ENCODE results near the gene IFFO2.
A peak's percentile ranks its signal among the peaks of the same experiment; 100 is the strongest.

The IFFO2 gene

DNA sequence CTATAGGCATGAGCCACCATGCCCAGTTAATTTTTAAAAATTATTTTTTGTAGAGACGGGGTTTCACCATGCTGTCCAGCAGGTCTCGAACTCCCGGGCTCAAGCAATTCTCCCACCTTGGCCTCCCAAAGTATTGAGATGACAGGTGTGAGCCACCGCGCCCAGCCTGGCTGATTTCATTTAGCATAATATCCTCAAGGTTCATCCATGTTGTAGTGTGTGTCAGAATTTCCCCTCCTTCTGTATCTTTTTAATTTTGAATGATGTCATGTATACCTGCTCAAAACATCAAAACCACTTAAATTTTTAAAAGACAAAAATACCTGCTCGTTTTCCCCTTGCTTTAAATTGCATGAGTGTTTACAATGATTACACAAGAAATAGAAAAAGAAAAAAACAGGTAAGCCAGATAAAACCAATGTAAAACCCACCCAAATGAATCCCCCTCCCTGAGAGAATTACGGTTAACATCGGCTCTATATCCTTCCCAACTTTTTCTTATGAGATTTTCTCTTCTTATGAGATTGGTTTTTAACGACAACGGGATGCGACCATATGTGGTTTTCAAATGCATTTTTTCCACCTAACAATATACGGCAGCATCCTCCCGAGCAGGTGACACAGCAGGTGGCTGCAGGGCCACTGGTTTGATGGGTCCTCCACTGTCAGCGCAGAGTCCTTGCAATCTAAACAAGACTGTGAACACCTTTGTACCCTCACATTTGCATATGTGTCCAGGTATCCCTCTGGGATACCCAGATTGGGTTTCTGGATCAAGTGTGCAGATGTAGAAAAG is 22.1 kb downstream of the IFFO2 start:
- DNase-seq, result no peak

GRCh38 chr1:18932879-18933278 is 23.6 kb downstream of the IFFO2 start:
- no peak for DNase-seq

DNA sequence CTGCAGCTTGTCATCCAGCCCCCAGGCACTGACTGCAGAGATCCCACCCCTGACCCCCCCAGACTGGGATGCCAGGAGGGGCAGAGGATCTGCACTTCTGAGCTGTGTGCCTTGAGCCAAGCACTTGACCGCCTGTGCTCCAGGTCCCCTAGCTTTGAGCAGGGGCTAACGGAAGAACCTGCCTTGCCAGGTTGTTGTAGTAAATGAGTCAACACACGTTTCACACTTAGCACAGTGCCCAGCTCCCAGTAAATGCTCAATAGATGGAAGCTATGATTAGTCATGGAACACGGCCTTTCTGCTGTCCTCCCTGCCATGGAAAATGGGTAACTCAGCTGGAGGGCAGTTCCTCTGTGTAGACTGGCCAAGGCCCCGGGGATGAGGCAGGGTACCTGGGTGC is 24.1 kb downstream of the IFFO2 start:
- no peak for DNase-seq

GRCh38 chr1:18931730-18932129 is 24.7 kb downstream of the IFFO2 start:
- no peak for DNase-seq

- DNase-seq, result no peak
These were observed 26.8 kb downstream of the IFFO2 start for GRCh38 chr1:18929686-18930085.

DNA sequence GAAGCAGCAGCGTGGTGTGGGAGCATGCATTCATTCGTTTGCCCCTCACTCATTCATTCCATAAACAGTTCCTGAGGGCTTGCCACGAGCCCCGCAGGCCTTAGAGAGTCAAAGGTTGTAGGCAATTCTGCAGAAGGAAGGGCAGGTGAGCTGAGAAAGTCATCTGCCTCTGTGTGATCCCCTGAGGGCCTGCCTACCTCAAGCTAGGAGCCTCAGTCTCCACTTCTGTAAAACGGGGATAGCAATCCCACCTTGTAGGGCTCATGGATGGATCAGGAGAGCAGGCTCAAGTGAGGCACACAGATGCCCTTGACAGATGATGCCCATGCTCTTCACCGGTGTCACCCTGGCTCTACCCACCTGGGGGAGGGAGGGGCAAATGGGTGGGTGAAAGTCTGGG is 27.5 kb downstream of the IFFO2 start:
- DNase-seq, result no peak

DNA sequence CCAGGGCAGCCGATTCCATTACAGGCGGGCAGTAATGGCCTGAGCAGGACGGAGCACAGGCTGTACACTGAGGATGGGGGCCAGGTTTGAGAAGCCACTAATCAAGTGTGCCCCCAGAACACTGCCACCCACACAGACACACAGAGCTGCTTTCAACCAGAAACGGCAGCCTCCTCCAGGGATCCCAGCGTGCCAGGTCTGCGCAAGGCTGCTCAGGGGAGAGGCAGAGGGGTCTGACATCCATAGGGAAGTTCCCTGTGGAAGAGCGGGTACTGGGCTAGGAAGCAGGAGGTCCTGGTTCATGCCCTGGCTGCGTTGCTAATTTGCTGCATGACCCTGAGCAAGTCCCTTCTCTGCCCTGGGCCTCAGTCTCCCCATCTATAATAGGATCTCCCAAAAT is 28.1 kb downstream of the IFFO2 start:
- DNase-seq, result no peak

DNA sequence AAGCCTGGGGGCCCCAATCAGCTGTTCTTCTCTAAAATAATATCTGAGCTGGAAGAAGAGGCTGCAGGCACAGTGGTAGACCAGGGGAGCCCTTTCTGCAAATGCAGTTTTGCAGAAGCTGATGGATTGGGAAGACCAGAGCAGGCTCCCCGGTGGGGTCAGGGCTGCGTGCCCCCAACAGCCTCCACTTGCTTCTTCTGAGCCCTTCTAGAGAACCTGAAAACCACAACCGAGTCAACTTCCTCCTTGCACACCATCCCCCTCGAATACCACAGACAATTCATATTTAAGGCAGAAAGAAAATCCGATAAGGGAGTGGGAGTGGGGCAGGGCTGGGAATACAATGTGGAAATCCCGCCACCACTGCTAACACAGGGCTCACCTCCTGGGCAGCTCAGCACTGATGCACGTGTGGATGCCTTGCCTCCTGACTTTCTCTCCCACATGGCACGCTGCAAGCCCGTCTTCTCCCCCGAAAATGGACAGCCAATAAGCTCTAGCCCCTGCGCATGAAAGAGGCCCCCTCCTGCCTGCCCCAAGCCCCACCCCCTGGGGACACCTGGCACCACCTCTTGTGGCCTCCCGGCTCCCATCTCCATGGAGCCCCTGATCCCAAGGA is 28.7 kb downstream of the IFFO2 start:
- no peak for DNase-seq

DNA sequence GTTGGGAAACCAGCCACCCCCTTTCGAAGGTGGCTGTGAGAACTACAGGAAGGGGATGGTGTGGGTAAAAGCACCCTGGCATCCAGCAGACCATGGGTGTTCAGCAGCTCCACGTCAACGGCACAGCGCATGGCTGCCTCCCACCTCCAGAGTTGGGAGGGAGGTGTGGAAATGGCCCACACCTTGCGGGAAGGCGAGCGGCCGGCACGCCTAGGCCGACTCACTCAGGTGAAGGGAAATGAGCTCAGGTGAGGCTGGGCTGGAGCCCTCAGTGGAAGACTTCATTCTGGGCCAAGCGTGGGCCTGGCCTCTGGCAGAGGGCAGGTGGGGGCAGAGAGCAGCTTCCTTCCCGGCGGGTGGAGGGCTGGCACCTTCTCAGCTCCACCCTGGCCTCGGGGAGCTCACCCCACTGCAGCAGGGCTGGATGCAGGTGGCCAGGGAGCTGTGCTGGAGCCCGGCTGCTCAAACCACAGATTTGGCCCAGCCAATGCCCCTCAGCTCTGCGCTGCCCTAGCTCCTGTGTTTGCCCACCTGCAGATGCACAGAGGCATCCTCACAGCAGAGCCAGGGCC is 29.3 kb downstream of the IFFO2 start:
- DNase-seq, result no peak

DNA sequence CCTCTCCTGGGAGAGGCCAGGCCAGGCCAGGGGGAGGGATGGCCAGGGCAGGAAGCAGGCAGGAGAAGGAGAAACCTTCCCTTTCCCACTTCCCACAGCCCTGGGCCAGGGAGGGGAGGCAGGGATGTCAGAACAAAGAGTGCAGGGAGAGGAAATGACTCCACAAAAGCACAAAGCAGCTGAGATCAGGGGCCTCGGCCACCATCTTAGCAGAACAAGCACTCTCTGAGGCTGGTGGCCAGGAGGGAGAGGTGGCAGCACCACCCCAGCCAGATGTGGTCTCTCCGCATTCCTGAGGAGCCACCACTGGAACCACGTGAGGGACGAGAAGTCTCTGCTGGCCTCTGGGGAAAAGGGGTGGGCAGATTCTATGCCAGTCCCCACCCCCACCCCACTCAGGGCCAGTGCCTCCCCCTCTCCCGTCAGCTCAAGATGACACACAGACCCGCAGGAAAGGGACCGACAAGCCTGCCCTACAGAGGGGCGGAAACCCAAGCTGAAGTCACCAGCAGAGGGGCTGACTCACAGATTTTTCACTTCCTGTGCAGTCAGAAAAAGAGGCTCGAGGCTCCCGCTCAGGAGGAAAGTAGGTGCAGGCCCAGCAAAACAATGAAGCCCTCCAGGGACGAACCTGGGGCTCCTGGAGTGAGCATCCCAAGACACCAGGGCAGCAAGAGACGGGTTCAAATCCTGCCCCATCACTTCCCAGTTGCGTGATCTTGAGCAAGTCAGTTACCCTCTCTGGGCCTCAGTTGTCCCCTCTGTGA is 30.0 kb downstream of the IFFO2 start:
- no peak for DNase-seq

DNA sequence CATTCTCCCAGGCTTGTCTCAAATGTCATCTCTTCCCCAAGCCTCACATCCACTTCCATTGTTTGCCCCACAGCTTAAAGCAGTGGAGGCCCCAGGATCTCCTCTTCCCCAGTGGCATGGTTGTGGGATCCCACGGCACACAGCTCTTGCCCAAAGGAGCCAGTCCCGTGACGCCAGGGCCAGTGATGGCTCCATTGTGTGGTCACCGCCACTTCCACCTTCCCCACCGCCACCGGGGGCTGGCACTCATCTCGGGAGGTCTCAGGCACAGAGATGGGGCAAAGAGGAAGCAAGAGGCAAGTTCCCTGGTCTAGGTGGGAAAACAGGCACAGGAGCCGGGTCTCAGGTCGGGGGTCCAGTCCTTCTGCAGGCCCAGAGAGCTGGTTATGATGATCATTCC is 31.2 kb downstream of the IFFO2 start:
- no peak for DNase-seq

GRCh38 chr1:18924221-18924691 is 32.2 kb downstream of the IFFO2 start:
- peak; percentile 69 for DNase-seq

GRCh38 chr1:18923756-18924211 is 32.7 kb downstream of the IFFO2 start:
- peak; percentile 69 for DNase-seq

- DNase-seq, result no peak
These were observed 33.4 kb downstream of the IFFO2 start for GRCh38 chr1:18922848-18923755.

DNA sequence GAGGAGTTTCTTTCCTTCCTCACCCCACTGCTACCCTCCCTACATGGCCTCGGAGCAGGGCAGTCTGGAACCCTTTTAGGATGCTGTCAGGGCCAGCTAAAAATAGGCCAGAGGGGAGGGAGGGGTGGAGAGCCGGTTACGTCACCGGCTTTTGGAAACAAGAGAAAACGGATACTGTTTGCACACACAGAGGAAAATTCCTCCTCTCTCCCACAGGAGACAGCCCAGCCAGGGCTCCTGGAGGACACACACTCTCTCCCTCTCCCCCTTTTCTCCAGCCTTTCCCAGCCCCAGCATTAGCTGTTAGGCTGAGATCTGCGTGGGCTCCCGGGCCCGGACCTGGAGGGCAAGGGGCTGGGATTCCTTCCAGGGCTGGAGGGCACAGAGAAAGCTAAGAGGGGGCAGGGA is 34.2 kb downstream of the IFFO2 start:
- DNase-seq, result peak; percentile 28

GRCh38 chr1:18921516-18922251 is 34.8 kb downstream of the IFFO2 start:
- DNase-seq, result no peak

- no peak for DNase-seq
These were observed 35.5 kb downstream of the IFFO2 start for GRCh38 chr1:18920931-18921330.

GRCh38 chr1:18919956-18920355 is 36.5 kb downstream of the IFFO2 start:
- no peak for DNase-seq

DNA sequence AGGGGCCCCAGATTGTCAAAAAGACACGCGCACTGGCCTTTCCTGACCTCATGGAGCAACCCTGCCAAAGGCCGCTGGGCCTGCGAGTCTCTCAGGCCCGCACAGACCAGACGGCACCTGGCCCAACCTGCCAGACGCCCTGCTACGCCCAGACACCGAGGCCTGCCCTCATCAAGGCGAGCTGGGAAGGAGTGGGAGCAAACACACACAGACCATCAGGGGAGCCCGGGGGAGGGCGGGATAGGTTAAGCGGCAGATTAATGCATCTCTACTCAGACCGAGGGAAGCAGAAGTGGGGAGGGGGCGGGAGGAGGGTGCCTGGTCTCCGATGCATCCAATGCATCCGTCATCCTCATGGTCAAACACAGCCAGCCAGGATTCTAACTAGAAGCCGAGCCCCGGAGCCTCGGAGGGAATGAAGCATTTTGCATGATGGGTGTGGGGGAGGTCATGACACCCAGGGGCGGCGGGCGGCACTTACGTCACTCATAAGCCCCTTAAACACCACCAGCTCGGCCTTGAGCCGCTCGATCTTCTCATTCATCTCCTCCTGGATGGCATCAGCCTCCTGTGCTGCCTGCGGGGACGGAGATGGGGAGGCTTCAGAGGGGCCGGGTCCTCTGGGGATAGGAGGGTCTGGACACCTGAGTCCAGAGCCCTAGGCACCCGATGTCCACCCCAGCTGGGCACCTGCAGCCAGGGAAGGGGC is 37.1 kb downstream of the IFFO2 start:
- DNase-seq, result no peak

GRCh38 chr1:18918417-18918816 is 38.1 kb downstream of the IFFO2 start:
- no peak for DNase-seq

All from NCI-H1092 treated with DMSO at 0.1 percent for 48 hours (cell line).